Right lobe of liver (tissue), 6 donors: ENCODE measurements around the gene MSANTD4. TPM values are rescaled to one million over a fixed set of nuclear protein-coding genes. Genes with fewer than 3 reads are reported as not detected.
A peak's percentile ranks its signal among the peaks of the same experiment; 100 is the strongest.

Experiments
- ATAC-seq, 4 donors: fragments of 200-7000 bp; cut with Tn5 transposase; one replicate each; pipeline ENCODE4 v1.9.1; 2020; ENCODE audit warnings: mild to moderate bottlenecking in 4 of 4, moderate library complexity in 4 of 4
- DNase-seq, 3 donors: peaks; one replicate each; pipeline ENCODE4 v3.0.0-alpha.2; 2020
- H3K27ac ChIP-seq, 3 donors: fragments of 200-600 bp; one replicate each; pipeline ENCODE4 v1.8.0; 2022
- H3K27me3 ChIP-seq, 2 donors: fragments of 200-600 bp; one replicate each; pipeline ENCODE4 v1.8.0; 2022
- H3K36me3 ChIP-seq, 4 donors: fragments of 200-600 bp; sonication (generic) in 1 of 4; one replicate each; pipeline versions ENCODE4 v1.5.1 to v1.8.0; 2017 to 2022; ENCODE audit warnings: control low read depth in 1 of 4
- H3K4me1 ChIP-seq, 4 donors: fragments of 200-600 bp; sonication (generic) in 1 of 4; one replicate each; pipeline versions ENCODE4 v1.5.1 to v1.8.0; 2017 to 2022; ENCODE audit warnings: control low read depth in 1 of 4
- H3K4me3 ChIP-seq, 3 donors: fragments of 200-600 bp; one replicate each; pipeline ENCODE4 v1.8.0; 2022
- H3K9me3 ChIP-seq, 4 donors: fragments of 200-600 bp; sonication (generic) in 1 of 4; one replicate each; pipeline versions ENCODE4 v1.5.1 to v1.8.0; 2017 to 2022; ENCODE audit warnings: control low read depth in 1 of 4
- CTCF ChIP-seq, 4 donors: fragments of 200-600 bp in 3 of 4; fragments of 450-650 bp in 1 of 4; IDR thresholded peaks; one replicate each; pipeline versions ENCODE4 v1.5.1 to v1.8.0; 2016 to 2022; ENCODE audit warnings: antibody characterized with exemption in 4 of 4, mild to moderate bottlenecking in 2 of 4
- POLR2A ChIP-seq: fragments of 450-650 bp; IDR thresholded peaks from one replicate; pipeline ENCODE4 v1.6.1; 2017; ENCODE audit warnings: antibody characterized with exemption, mild to moderate bottlenecking
- WGBS: methylation state at CpG from one replicate; pipeline ENCODE4 v1.1.6; 2018; ENCODE audit warnings: low coverage, low lambda C conversion rate; ENCODE audit not compliant: insufficient coverage; ENCODE audit errors: missing lambda C conversion rate; 5-methylcytosine and 5-hydroxymethylcytosine counted together
- intact Hi-C, 2 donors: fragments of 100-400 bp; cut with DNase I; formaldehyde crosslinking; loops; one replicate each; pipeline versions ENCODE4 v1.11.2 to v1.14.1; 2022
- long read RNA-seq: library from polyadenylated mRNA; unstranded; transcript quantifications from one replicate; pipeline ENCODE4 v2.0.0, GENCODE V29; 2019
- total RNA-seq, 6 experiments: library from RNA; depleted of rRNA in 2 of 6; stranded (reverse); fragments of >200 nt in 2 of 6; fragmentation: NEBNext Ultra II Directional in 3 of 6; extraction: Animal tissue kit (Norgen Biotek cat#: 25700) in 3 of 6; gene quantifications; one replicate each; pipeline versions ENCODE4 v1.1.0 to v1.2.4, GENCODE V29; 2016 to 2023
- donor health status: DM: no; HTN: yes; CAD: no.
- donor health status: DM: no; HTN: no; CAD: no.
- donor health status: DM: no; HTN: no; CAD: no.
- donor health status: DM: no; HTN: yes; CAD: no.
- donor health status: DM: no; HTN: yes; CAD: no.

MSANTD4 gene
- 1 to 10 TPM; 3.2 to 9.6 (median 5.6) TPM for total RNA-seq
- long read RNA-seq, partial matches to known transcripts = 0 of 2 reads
- long read RNA-seq, other reads (novel, unspliced or antisense) = 0 of 2 reads

GRCh38 chr11:106021967-106022794 is at the start of gene MSANTD4:
Gene MSANTD4 (minus strand): TSS chr11:106022240. CDS start chr11:106010917, 11,323 bp downstream.
- WGBS = 15% methylated on average over 13 of the region's 48 CpGs
- no peaks in the 10 kb centered on the region for H3K27me3 ChIP-seq
- TF ChIP-seq CTCF (IDR thresholded peaks at IDR 0.05) = peak; percentile 6 to 42 (median 22)
- TF ChIP-seq POLR2A = peak; percentile 12
- intact Hi-C loops = no loop called here
- DNase-seq (peak; percentile 98 to 99 (median 99)), ATAC-seq (peak; percentile 98 to 100 (median 98))
- H3K36me3 ChIP-seq = no peaks in the 10 kb centered on the region
- no peaks in the 10 kb centered on the region for H3K9me3 ChIP-seq
- H3K4me1 ChIP-seq = peaks cover 0 to 10% (median 0%) of the 10 kb centered on the region in 4 donors
- H3K4me3 ChIP-seq = peak within 1 kb of the TSS; percentile 68 to 89 (median 89)
- H3K27ac ChIP-seq = peak within 1 kb of the TSS in 2 of 3 donors; percentile 15 to 49

GRCh38 chr11:106070606-106071005 is 48.6 kb upstream of the MSANTD4 start:
- DNase-seq (no peak), ATAC-seq (peak in 3 of 4 donors; percentile 25 to 74 (median 52))
- no peaks in the 10 kb centered on the region for H3K4me1 ChIP-seq
- no peak overlapping the region for H3K27ac ChIP-seq
- TF ChIP-seq POLR2A (no peak), CTCF (IDR thresholded peaks at IDR 0.05) (no peak)
- H3K4me3 ChIP-seq = no peak overlapping the region
- no peaks in the 10 kb centered on the region for H3K9me3 ChIP-seq
- no peaks in the 10 kb centered on the region for H3K36me3 ChIP-seq
- H3K27me3 ChIP-seq = no peaks in the 10 kb centered on the region
- 61% methylated on average over 3 of the region's 3 CpGs for whole genome bisulfite sequencing
- intact Hi-C loops = no loop called here

- DNase-seq = no peak
- no peak for ATAC-seq
- Histone ChIP-seq H3K4me3 (no peak overlapping the region), H3K27me3 (no peaks in the 10 kb centered on the region), H3K36me3 (no peaks in the 10 kb centered on the region), H3K4me1 (no peaks in the 10 kb centered on the region), H3K9me3 (no peaks in the 10 kb centered on the region), H3K27ac (no peak overlapping the region)
- intact Hi-C loops = no loop called here
- TF ChIP-seq CTCF (IDR thresholded peaks at IDR 0.05) (no peak), POLR2A (no peak)
Measured at GRCh38 chr11:106063009-106063408, 41.0 kb upstream of the MSANTD4 start.

- intact Hi-C loops = no loop called here
- WGBS = 100% methylated on average over 1 of the region's 1 CpG
- Histone ChIP-seq H3K27me3 (no peaks in the 10 kb centered on the region), H3K27ac (no peak overlapping the region), H3K36me3 (no peaks in the 10 kb centered on the region), H3K4me3 (no peak overlapping the region), H3K4me1 (no peaks in the 10 kb centered on the region), H3K9me3 (no peaks in the 10 kb centered on the region)
- no peak for ATAC-seq
- DNase-seq = no peak
- TF ChIP-seq CTCF (IDR thresholded peaks at IDR 0.05) = no peak
- no peak for TF ChIP-seq POLR2A
Measured at GRCh38 chr11:106061954-106062949, 40.2 kb upstream of the MSANTD4 start.
